Measurements from ENCODE around the gene BMP6. TPM values are rescaled to one million over a fixed set of nuclear protein-coding genes. Genes with fewer than 3 reads are reported as not detected.

Gene BMP6
- total RNA-seq, 1 donor: 0.72 TPM

- Histone ChIP-seq H3K9me3 (ENCODE audit: low read depth, low read length) (no peaks in the 10 kb centered on the region), H3K27ac (ENCODE audit: low read depth, low read length) (no peak overlapping the region), H3K4me1 (ENCODE audit: insufficient read depth, low read length) (no peaks in the 10 kb centered on the region), H3K79me2 (ENCODE audit: insufficient read depth, low read length) (no peaks in the 10 kb centered on the region), H3K36me3 (ENCODE audit: insufficient read depth, low read length) (no peaks in the 10 kb centered on the region), H3K27me3 (ENCODE audit: insufficient read depth, low read length) (no peaks in the 10 kb centered on the region), H3K4me2 (ENCODE audit: insufficient read depth, low read length) (no peak overlapping the region), H2AFZ (ENCODE audit: low read length) (no peak overlapping the region), H3K4me3 (ENCODE audit: insufficient read depth, low read length) (no peak overlapping the region), H4K20me1 (ENCODE audit: insufficient read depth, low read length) (no peaks in the 10 kb centered on the region)
- DNase-seq (ENCODE audit: insufficient read length, low spot score, missing footprints): no peak
- TF ChIP-seq, protein P1, sequence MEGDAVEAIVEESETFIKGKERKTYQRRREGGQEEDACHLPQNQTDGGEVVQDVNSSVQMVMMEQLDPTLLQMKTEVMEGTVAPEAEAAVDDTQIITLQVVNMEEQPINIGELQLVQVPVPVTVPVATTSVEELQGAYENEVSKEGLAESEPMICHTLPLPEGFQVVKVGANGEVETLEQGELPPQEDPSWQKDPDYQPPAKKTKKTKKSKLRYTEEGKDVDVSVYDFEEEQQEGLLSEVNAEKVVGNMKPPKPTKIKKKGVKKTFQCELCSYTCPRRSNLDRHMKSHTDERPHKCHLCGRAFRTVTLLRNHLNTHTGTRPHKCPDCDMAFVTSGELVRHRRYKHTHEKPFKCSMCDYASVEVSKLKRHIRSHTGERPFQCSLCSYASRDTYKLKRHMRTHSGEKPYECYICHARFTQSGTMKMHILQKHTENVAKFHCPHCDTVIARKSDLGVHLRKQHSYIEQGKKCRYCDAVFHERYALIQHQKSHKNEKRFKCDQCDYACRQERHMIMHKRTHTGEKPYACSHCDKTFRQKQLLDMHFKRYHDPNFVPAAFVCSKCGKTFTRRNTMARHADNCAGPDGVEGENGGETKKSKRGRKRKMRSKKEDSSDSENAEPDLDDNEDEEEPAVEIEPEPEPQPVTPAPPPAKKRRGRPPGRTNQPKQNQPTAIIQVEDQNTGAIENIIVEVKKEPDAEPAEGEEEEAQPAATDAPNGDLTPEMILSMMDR (IDR thresholded peaks at IDR 0.05; ENCODE audit: extremely low read depth, low read depth, low read length): no peak
These were observed 139.9 kb downstream of the BMP6 start for GRCh38 chr6:7865781-7866180.

DNA sequence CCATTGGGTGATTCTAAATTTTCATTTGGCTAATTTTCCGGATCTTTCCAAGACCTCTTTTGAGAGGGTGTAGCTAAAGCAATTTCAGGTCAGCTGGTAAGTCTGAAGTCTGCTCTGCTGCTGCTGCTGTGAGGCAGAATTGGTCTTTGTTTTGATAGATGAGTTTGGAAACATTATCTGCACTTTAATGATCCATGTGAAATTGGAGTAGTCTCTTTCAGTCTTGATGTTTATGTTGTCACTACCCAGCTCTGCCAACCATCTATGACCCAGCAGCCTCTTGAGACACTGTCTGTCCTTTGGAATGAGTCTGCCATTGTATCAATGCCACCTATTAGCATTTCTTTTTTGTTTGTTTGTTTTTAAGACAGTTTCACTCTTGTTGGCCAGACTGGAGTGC lies 140.6 kb downstream of the BMP6 start:
- Histone ChIP-seq H3K27me3 (ENCODE audit: insufficient read depth, low read length) (no peaks in the 10 kb centered on the region), H4K20me1 (ENCODE audit: insufficient read depth, low read length) (no peaks in the 10 kb centered on the region), H2AFZ (ENCODE audit: low read length) (no peak overlapping the region), H3K4me3 (ENCODE audit: insufficient read depth, low read length) (no peak overlapping the region), H3K4me1 (ENCODE audit: insufficient read depth, low read length) (no peaks in the 10 kb centered on the region), H3K9me3 (ENCODE audit: low read depth, low read length) (no peaks in the 10 kb centered on the region), H3K4me2 (ENCODE audit: insufficient read depth, low read length) (no peak overlapping the region), H3K27ac (ENCODE audit: low read depth, low read length) (no peak overlapping the region), H3K36me3 (ENCODE audit: insufficient read depth, low read length) (no peaks in the 10 kb centered on the region), H3K79me2 (ENCODE audit: insufficient read depth, low read length) (no peaks in the 10 kb centered on the region)
- DNase-seq (ENCODE audit: insufficient read length, low spot score, missing footprints): no peak
- TF ChIP-seq, protein P1 (IDR thresholded peaks at IDR 0.05; ENCODE audit: extremely low read depth, low read depth, low read length): no peak

DNA sequence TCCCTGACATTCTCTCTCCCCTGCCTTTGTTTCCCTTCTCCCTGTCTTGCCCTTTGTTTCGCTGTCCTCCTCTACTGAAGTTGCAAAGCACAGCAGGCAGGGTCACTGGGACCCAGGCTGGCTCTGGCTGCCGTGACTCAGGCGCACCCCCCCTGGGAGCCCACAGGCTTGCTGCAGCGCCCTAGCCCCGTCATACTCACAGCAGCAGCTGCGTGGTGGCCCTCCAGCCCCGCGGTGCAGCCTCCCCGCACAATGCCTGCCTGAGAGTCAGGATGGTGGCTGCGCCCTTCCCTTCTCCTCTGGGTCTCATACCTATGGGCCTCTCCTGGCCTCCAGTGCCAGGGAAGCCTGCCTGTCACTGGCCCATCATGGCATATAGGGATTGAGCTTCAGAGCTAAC lies 143.0 kb downstream of the BMP6 start:
- Histone ChIP-seq H3K4me2 (ENCODE audit: insufficient read depth, low read length) (no peak overlapping the region), H3K4me3 (ENCODE audit: insufficient read depth, low read length) (no peak overlapping the region), H3K27me3 (ENCODE audit: insufficient read depth, low read length) (no peaks in the 10 kb centered on the region), H3K27ac (ENCODE audit: low read depth, low read length) (no peak overlapping the region), H2AFZ (ENCODE audit: low read length) (no peak overlapping the region), H3K9me3 (ENCODE audit: low read depth, low read length) (no peaks in the 10 kb centered on the region), H3K36me3 (ENCODE audit: insufficient read depth, low read length) (no peaks in the 10 kb centered on the region), H3K79me2 (ENCODE audit: insufficient read depth, low read length) (no peaks in the 10 kb centered on the region), H3K4me1 (ENCODE audit: insufficient read depth, low read length) (no peaks in the 10 kb centered on the region), H4K20me1 (ENCODE audit: insufficient read depth, low read length) (no peaks in the 10 kb centered on the region)
- TF ChIP-seq, protein P1 (IDR thresholded peaks at IDR 0.05; ENCODE audit: extremely low read depth, low read depth, low read length): no peak
- no peak for DNase-seq (ENCODE audit: insufficient read length, low spot score, missing footprints)

GRCh38 chr6:7878401-7878964 lies 152.6 kb downstream of the BMP6 start:
- H3K36me3 ChIP-seq (ENCODE audit: insufficient read depth, low read length): peaks cover 29% of the 10 kb centered on the region
- H3K27me3 ChIP-seq (ENCODE audit: insufficient read depth, low read length): no peaks in the 10 kb centered on the region
- no peaks in the 10 kb centered on the region for H3K79me2 ChIP-seq (ENCODE audit: insufficient read depth, low read length)
- no peaks in the 10 kb centered on the region for H3K9me3 ChIP-seq (ENCODE audit: low read depth, low read length)
- no peak overlapping the region for H3K4me2 ChIP-seq (ENCODE audit: insufficient read depth, low read length)
- TF ChIP-seq, protein P1 (IDR thresholded peaks at IDR 0.05; ENCODE audit: extremely low read depth, low read depth, low read length): no peak
- H3K4me1 ChIP-seq (ENCODE audit: insufficient read depth, low read length): no peaks in the 10 kb centered on the region
- DNase-seq (ENCODE audit: insufficient read length, low spot score, missing footprints): no peak
- no peak overlapping the region for H3K4me3 ChIP-seq (ENCODE audit: insufficient read depth, low read length)
- H4K20me1 ChIP-seq (ENCODE audit: insufficient read depth, low read length): no peaks in the 10 kb centered on the region
- H2AFZ ChIP-seq (ENCODE audit: low read length): no peak overlapping the region
- no peak overlapping the region for H3K27ac ChIP-seq (ENCODE audit: low read depth, low read length)

Measured in osteoblast (primary cell).